Small intestine (tissue), 7 donors: Measurements from ENCODE around the gene KTI12. TPM values are rescaled to one million over a fixed set of nuclear protein-coding genes. Genes with fewer than 3 reads are reported as not detected.

Experiments used
- DNase-seq, 2 donors: peaks; one replicate each; pipeline versions ENCODE4 v3.0.0 to v3.0.0-alpha.2; 2013
- FAIRE-seq: peaks from 2 replicates; lab custom pipeline; 2012; peaks lifted over from hg19 to GRCh38; lab: Jason Lieb, UNC
- H3K27ac ChIP-seq, 3 donors: one replicate each; pipeline ENCODE4 v1.5.1; 2013; ENCODE audit warnings: low read length in 2 of 3, mild to moderate bottlenecking in 2 of 3, control low read depth in 1 of 3, inconsistent platforms in 1 of 3, low read depth in 1 of 3, moderate library complexity in 1 of 3
- H3K27me3 ChIP-seq, 3 donors: one replicate each; pipeline ENCODE4 v1.6.1; 2013; ENCODE audit warnings: low read length in 3 of 3, inconsistent platforms in 1 of 3; ENCODE audit not compliant: control insufficient read depth in 3 of 3, insufficient read depth in 3 of 3
- H3K36me3 ChIP-seq, 3 donors: one replicate each; pipeline ENCODE4 v1.6.1; 2013; ENCODE audit warnings: low read length in 3 of 3, inconsistent platforms in 1 of 3, low read depth in 1 of 3, mild to moderate bottlenecking in 1 of 3, moderate library complexity in 1 of 3; ENCODE audit not compliant: control insufficient read depth in 3 of 3, insufficient read depth in 2 of 3
- H3K4me1 ChIP-seq, 3 donors: one replicate each; pipeline ENCODE4 v1.6.1; 2013; ENCODE audit warnings: low read length in 2 of 3, inconsistent platforms in 1 of 3, low read depth in 1 of 3, mild to moderate bottlenecking in 1 of 3, moderate library complexity in 1 of 3; ENCODE audit not compliant: control insufficient read depth in 3 of 3, insufficient read depth in 2 of 3
- H3K4me3 ChIP-seq, 3 donors: one replicate each; pipeline ENCODE4 v1.5.1; 2013; ENCODE audit warnings: low read length in 3 of 3, control low read depth in 1 of 3, inconsistent platforms in 1 of 3, low read depth in 1 of 3, mild to moderate bottlenecking in 1 of 3, moderate library complexity in 1 of 3
- H3K9me3 ChIP-seq, 2 donors: one replicate each; pipeline ENCODE4 v1.6.1; 2013; ENCODE audit warnings: low read depth in 1 of 2, low read length in 1 of 2; ENCODE audit not compliant: control insufficient read depth in 2 of 2, insufficient read depth in 1 of 2
- WGBS, 3 donors: extraction: QIAGEN DNeasy Blood & Tissue Kit; methylation state at CpG; one replicate each; pipeline ENCODE4 v1.1.7; 2013; 5-methylcytosine and 5-hydroxymethylcytosine counted together
- polyA plus RNA-seq, 4 donors: library from polyadenylated mRNA; stranded (reverse) in 3 of 4; unstranded in 1 of 4; fragments of 200-250 nt in 3 of 4; fragments of 120-200 nt in 1 of 4; gene quantifications; one replicate each; pipeline versions ENCODE4 v1.2.1 to v1.2.3, GENCODE V29; 2013
- donor health status: healthy with polysubstance abuse.
- donor health status: control.
- donor health status: control.
- donor health status: Bipolar disorder and iron deficiency.
- donor health status: healthy.

The KTI12 gene
- polyA plus RNA-seq, 4 donors, result 5.1 to 8.0 (median 6.6) TPM

DNA sequence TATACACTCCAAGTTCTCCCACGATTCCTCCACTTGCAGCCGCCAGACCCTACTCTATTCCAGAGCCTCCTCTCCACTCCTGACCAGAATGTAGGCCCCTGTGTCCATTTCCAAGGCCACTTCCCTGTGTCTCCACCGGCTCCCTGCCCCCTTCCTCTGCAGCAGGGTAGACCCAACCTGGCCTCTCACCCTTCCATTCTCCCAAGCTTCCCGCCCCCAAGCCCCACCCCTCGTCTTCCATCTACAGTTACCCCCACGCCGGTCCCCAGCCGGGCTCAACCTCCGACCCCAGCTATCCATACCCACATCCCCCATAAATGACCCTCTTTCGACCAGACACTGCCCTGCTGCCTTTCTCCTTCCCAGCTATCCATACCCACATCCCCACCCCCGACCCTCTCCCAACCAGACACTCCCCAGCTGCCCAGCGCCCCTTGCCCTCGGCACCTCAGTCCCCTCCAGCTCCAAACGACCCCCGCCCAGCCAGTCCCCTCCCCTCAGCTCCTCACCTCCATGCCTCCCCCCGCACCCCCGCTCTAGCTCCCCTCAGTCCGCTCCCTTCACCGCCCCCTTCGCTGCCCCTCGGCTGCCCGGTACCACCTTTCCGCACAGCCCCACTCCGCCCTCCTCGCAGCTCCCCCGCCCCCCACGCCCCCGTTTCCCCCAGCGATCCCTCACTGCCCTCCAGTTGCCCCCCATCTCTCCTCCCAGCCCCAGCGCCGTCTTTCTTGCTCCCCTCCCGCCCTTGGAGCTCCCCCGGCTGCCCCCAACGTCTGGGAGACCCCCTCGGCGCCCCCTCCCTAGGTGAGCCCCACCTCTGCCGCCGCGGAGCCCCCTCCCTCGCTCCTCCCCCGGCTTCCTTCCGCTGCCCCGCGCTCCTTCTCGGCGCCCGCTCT, 43.8 kb downstream of the KTI12 start:
- H3K9me3 ChIP-seq, result no peaks in the 10 kb centered on the region
- H3K27ac ChIP-seq, result no peak overlapping the region
- no peaks in the 10 kb centered on the region for H3K4me1 ChIP-seq
- peaks cover 0 to 32% (median 16%) of the 10 kb centered on the region in 3 donors for H3K27me3 ChIP-seq
- H3K36me3 ChIP-seq, result no peaks in the 10 kb centered on the region
- 14 to 36% (median 33%) methylated on average over 32 to 47 of the region's 47 CpGs for WGBS, 3 donors
- no peak for FAIRE-seq
- DNase-seq, result no peak
- peak overlapping the region in 2 of 3 donors; percentile 7 to 54 for H3K4me3 ChIP-seq

DNA sequence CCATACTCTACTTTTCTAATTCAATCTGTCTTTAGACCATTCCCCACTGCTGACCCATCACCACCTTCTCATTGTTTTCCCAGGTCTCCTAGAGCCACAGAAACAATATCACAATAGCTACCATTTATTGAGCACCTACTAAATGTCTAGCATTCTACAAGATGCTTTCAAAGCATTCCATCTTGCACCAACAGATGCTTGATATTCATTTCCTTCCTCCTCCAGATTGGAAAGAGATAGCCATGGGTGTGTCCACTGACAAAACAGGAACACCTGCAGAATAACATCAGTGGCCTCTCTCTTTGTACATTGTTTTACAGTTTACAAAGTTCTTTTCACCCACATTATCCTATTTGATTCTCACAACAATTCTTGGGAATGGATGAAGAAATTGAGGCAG, 45.4 kb downstream of the KTI12 start:
- H3K4me3 ChIP-seq, result no peak overlapping the region
- H3K4me1 ChIP-seq, result no peaks in the 10 kb centered on the region
- H3K36me3 ChIP-seq, result no peaks in the 10 kb centered on the region
- no peak overlapping the region for H3K27ac ChIP-seq
- no peak for FAIRE-seq
- peaks cover 0 to 32% (median 16%) of the 10 kb centered on the region in 3 donors for H3K27me3 ChIP-seq
- no peaks in the 10 kb centered on the region for H3K9me3 ChIP-seq
- no peak for DNase-seq

- no peaks in the 10 kb centered on the region for H3K36me3 ChIP-seq
- H3K27me3 ChIP-seq, result peaks cover 0 to 25% (median 7%) of the 10 kb centered on the region in 3 donors
- H3K4me1 ChIP-seq, result no peaks in the 10 kb centered on the region
- no peak overlapping the region for H3K27ac ChIP-seq
- FAIRE-seq, result no peak
- no peak for DNase-seq
- WGBS, 3 donors, result 81 to 91% (median 83%) methylated on average over 4 of the region's 4 CpGs
- no peak overlapping the region for H3K4me3 ChIP-seq
- no peaks in the 10 kb centered on the region for H3K9me3 ChIP-seq
Measured at GRCh38 chr1:51986718-51987117, 46.9 kb downstream of the KTI12 start.

DNA sequence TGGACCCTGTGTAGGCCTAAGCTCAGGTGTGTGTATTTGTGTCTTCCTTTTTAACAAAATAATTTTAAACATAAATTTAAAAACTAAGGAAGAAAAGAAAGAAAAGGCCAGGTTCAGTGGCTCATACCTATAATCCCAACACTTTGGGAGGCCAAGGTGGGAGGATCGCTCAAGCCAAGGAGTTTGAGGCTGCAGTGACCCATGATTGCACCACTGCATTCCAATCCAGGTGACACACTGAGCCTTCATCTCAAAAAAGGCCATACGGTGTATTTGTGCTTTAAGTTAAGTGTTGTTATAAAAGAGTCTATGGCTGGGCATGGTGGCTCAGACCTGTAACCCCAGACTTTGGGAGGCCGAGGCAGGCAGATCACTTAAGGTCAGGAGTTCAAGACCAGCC, 51.4 kb downstream of the KTI12 start:
- Histone ChIP-seq H3K36me3 (no peaks in the 10 kb centered on the region), H3K4me3 (no peak overlapping the region), H3K9me3 (no peaks in the 10 kb centered on the region), H3K4me1 (no peaks in the 10 kb centered on the region), H3K27ac (no peak overlapping the region), H3K27me3 (no peaks in the 10 kb centered on the region)
- WGBS, 3 donors, result 86 to 94% (median 93%) methylated on average over 3 of the region's 3 CpGs
- no peak for DNase-seq
- FAIRE-seq, result no peak

Other genes with a start within 250 kb of the KTI12 start
- 10 to 100 TPM; 55.7 to 90.7 (median 79.3) TPM for gene NRDC, start 155.1 kb downstream of the KTI12 start, polyA plus RNA-seq
- gene RAB3B, start 43.1 kb downstream of the KTI12 start, polyA plus RNA-seq, result 1 to 10 TPM in 2 of 4 donors, under 1 TPM in 2; 0.22 to 4.6 (median 1.6) TPM
- gene TXNDC12, start 21.4 kb upstream of the KTI12 start, polyA plus RNA-seq, result 10 to 100 TPM in 3 of 4 donors, 1 to 10 TPM in 1; 8.9 to 49.2 (median 27.5) TPM
- gene BTF3L4, start 22.5 kb upstream of the KTI12 start, polyA plus RNA-seq, result 10 to 100 TPM in 3 of 4 donors, 1 to 10 TPM in 1; 9.2 to 34.7 (median 21.3) TPM
- 10 to 100 TPM in 1 of 4 donors, 1 to 10 TPM in 3; 3.6 to 14.2 (median 5.0) TPM for gene ZFYVE9, start 108.3 kb upstream of the KTI12 start, polyA plus RNA-seq